ENCODE measurements around the gene ZNF891.

GRCh38 chr12:133172491-133172890, 42.4 kb upstream of the ZNF891 start:
- no peak for TF ChIP-seq CTCF (IDR thresholded peaks at IDR 0.05 in 2 of 3, conservative IDR thresholded peaks at IDR 0.05 in 1 of 3; ENCODE audit: borderline replicate concordance in 1 of 3, insufficient read depth in 1 of 3, low read depth in 2 of 3, low read length in 2 of 3)
- no peak for TF ChIP-seq RAD21 (IDR thresholded peaks at IDR 0.05; ENCODE audit: low read depth)
- TF ChIP-seq ATF3 (IDR thresholded peaks at IDR 0.05): no peak

Measured in HCT116 (cell line).